COLO668 (cell line): ENCODE results near the gene PLK3.
"Not testable (repeated sequence)": the region's sequence is repeated elsewhere in the genome, so short reads cannot be mapped to it uniquely, and the experiment has no call there.

Experiments
- DNase-seq: peaks from one replicate; lab custom pipeline; 2025; ENCODE audit not compliant: unreplicated experiment; lab: John Stamatoyannopoulos, UW

The PLK3 gene

DNA sequence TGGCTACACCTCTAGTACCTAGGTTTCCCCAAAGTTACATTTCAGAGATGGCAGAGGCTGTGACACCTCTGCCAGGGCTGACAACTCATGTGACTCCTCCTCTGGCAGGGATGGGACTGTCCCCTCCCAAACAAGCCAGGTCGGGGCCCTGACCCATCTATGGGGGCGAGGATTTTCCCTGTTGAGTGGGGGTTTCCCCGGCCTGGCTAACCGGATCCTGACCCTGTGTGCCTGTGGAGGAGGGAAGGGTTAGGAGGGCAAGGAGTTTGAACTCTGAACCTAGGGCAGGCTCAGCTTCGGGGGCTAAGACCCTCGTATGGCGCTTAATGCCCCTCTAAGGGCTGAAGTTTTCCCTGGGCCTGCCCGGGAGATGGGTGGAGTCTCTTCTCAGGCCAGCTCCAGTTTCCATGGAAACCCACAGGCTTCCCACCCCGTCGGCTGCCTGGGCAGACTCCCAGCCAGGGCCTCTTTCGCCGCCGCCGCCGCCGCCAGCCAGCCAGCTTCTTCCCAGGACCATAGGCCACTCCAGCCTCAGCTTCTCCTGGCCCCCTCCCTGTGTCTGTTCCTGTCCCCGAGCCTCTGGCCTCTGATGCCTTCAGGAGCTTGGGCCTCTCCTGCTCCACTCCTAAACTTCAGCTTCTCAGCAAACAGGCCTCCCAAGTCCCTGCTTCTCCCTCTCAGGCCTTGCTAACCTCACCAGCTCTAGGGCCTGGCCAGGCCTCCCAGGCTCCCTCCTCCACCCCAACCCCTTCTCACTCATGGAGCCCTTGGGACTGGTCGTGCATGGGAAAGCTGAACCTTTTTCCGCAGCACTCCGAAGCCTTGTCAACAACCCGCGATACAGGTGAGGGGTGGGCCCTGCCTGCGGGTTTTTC is 8.1 kb downstream of the PLK3 start, which contains the start of gene BTBD19:
Gene BTBD19 (plus strand): TSS at position 461 of the 875 bp plus-strand sequence. CDS start 298 bp downstream, at position 759.
- no peak for DNase-seq

DNA sequence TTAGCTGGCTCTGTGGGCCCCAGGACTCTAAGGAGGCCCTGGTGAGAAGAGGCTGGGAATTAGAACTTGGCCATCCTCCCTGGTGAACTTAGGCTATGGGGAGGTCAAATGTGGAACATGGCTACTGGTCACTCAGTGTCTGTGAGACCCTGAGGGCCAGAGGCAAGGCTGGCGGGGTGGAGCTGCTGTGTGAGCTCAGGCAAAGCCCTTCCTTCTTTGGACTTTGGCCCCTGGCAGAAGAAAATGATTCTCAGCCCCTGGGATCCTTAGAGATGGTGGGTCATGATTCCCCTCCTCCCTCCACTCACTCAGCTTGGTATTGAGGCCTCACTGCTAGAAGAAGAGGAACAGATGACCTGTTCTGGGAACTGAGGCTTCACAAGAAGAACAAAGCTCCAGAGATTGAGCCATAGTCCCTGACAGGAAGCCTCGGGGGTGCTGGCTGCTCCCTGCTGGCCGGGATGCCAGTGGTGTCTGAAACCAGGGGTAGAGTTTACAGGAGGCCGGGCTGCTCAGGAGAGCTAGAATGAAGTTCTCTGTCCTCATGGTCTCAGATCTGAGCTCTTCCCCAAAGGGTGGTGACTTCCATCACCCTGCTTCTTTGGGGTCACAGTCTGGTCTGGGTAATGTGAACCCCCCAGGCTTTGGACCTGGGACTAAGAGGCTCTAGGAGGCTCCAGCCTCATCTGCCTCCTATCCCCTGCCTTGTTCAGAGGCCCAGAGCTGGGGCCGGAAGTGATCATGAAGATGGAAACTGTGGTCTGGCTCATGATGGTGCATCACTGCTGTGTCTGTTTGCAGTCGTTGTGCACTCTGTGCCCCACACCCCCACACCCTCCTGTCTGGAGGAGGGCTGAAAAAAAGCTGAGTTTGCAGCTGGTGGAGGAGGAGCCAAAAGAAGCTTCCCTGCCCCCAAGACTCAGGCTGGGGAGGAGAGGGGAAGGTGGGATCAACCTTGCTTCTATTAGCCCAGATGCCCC is 9.1 kb downstream of the PLK3 start:
- no peak for DNase-seq

DNA sequence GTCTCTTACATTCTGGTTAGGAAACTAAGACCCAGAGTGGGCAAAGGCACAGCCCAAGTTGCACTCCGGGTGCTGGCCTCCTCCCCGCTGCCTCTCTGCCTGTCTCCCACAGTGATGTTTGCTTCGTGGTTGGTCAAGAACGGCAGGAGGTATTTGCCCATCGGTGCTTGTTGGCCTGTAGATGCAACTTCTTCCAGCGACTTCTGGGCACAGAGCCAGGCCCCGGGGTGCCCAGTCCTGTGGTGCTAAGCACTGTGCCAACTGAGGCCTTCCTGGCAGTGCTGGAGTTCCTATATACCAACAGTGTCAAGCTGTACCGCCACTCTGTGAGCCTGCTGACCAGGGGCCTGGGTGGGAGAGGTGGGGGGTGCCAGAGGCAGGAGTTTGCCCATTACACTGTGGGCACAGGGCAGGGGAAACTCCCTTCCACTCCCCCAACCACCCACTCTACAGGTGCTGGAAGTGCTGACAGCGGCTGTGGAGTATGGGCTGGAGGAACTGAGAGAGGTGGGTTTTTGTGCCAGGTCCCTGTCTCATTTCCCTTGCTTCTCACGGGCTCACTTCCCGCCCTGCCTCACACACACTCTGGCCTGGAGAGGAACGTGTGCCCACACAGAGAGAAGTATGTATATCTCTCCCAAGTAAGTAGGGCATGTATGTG is 10.1 kb downstream of the PLK3 start:
- no peak for DNase-seq

DNA sequence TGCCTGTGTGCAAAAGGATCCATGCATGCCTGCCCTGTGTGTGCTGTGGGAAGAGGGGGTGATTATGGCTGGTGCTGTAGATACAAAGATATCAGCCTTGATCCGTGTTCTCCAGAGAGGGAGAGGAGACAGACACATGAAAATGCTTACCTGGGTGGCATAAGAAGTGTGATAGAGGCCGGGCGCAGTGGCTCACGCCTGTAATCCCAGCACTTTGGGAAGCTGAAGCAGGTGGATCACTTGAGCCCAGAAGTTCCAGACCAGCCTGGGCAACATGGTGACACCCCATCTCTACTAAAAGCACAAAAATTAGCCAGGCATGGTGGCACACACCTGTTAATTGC is 10.6 kb downstream of the PLK3 start:
- DNase-seq = not testable (repeated sequence)

DNA sequence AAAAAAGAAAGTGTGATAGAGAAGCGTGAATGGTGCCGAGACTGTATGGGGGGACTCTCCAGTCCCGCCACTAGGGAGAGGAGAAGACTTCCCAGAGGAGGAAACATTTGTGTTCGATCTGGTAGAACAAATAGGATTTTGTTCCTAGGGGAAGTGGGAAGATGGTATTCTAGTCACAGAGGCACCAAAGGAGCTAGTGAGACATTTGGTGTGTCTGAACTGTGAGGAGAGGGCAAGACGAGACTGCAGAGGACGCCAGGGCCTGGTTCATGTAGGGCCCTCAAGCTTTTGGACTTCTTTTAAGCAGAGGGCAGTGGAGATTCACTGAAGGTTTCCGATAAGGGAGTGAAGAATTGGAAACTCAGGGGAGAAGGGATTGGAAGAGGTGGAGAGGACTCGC is 11.1 kb downstream of the PLK3 start:
- DNase-seq = no peak

DNA sequence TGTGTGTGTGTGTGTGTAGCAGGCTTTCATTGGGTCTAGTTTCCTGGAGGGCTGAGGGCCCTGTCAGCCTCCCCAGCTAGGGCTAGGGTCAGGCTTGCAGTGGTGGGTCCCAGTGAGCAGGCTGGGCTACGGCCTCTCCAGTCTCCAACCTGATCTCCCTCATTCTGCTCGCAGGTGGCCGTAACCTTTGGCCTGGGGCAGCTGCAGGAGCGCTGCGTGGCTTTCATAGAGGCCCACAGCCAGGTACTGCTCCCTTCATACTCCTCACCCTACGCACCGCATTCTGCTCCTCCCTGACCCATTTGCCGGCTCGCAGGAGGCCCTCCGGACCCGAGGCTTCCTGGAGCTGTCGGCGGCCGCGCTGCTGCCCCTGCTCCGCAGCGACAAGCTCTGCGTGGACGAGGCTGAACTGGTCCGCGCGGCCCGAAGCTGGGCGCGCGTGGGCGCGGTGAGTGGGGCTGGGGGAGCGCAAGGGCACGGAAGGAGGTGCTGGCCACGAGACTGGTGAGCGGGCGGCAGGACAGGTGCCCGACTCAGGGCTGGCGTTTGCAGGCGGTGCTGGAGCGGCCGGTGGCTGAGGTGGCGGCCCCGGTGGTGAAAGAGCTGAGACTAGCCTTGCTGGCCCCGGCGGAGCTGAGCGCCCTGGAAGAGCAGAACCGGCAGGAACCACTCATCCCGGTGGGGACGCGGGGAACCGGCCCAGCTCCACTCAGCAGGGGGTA is 12.8 kb downstream of the PLK3 start:
- DNase-seq = peak; percentile 80

DNA sequence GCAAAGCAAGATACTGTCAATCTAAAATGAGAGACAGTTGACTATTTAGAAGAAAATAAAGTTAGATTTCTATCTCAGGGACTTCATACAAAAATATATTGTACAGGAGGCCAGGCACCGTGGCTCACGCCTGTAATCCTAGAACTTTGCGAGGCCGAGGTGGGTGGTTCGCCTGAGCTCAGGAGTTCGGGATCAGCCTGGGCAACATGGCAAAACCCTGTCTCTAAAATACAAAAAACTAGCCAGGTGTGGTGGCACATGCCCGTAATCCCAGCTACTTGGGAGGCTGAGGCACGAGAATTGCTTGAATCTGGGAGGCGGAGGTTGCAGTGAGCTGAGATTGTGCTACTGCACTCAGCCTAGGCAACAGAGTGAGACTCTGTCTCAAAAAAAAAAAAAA is 15.7 kb downstream of the PLK3 start:
- not testable (repeated sequence) for DNase-seq

DNA sequence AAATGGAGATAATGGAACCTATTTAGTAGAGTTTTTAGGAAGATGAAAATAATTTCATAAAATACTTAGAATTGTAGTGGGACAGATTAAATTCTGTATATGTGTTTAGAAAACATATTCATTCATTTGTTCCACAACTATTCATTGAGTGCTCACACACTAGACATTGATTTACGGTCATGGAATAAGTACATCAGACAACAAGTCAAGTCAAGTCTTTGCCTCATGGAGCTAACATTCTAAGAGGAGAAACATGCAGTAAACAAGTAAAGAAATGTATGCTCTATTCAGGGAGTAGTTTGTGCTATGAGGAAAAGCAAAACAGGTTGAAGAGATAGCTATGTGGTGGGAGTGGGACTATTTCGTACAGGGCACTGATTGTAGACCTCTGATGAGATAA is 17.1 kb downstream of the PLK3 start:
- DNase-seq = no peak

DNA sequence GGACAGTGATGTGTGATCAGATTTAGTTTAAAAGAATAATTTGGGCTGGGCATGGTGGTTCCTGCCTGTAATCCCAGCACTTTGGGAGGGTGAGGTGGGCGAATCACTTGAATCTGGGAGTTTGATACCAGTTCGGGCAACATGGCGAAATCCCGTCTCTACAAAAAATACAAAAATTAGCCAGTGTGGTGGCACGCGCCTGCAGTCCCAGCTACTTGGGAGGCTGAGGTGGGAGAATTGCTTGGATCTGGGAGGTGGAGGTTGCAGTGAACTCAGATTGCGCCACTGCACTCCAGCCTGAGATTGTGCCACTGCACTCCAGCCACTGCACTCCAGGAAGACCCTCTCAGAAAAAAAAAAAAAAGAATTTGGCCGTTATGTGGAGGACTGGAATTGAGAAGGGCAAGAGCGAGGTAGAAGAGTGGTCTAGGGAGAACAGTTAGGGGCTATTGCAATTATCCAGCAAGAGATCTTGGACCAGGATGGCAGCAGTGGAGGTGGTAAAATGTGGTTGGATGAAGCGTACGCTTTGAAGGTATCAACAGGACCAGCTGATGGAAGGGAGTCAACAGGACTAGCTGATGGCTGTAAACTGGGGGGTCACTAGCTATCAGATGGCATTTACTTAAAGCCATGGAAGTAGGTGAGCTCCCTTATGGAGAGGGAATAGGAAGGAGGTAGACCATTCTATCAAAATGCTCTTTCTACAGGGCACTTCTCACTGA is 17.8 kb downstream of the PLK3 start:
- DNase-seq = no peak

DNA sequence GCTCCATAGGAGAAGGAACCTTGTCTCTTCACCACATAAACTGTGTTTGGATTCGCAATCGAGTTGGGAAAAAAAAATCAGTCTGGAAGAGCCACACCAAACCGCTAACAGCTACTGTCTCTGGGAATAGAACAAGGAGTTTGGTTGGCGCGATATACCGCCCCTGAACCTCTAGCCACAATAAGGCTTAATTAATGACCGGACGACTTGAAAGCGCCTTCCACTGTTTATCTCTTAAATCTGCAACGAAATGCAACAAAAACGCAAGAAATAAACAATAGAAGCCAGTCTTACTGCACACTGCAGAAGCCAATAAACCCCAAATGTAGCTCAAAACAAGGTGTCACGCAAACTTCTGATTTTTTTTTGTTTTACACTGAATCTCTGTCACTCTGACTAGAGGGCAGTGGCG is 19.0 kb downstream of the PLK3 start:
- DNase-seq = no peak

DNA sequence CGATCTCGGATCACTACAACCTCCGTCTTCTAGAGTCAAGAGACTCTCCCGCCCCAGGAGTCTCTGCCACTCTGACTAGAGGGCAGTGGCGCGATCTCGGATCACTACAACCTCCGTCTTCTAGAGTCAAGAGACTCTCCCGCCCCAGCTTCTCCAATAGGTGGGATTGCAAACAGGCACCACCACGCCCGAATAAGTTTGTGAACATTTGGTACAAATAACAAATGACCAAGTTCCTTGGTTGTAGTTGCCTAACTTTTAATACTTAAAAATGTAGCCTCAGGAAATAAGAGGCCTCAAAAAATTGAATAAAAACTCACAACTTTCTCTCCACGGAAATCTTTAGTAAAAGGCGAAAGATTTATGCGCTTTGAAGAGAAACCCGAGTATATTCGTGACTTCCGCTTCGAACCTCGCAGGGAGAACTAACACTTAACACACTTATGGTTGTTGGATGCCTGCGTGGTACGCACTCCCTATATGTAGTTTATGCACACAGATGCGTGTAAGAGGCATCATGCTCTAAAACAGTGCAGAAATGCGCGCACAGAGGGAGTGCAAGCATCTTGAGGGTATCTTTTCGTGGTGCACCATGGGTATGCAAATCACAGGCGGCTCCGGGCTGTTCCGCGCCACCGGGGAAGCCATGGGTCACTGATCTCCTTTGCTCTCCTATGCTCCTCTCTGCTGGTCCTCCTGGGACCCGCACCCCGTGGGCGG is 19.6 kb downstream of the PLK3 start:
- peak; percentile 85 for DNase-seq

DNA sequence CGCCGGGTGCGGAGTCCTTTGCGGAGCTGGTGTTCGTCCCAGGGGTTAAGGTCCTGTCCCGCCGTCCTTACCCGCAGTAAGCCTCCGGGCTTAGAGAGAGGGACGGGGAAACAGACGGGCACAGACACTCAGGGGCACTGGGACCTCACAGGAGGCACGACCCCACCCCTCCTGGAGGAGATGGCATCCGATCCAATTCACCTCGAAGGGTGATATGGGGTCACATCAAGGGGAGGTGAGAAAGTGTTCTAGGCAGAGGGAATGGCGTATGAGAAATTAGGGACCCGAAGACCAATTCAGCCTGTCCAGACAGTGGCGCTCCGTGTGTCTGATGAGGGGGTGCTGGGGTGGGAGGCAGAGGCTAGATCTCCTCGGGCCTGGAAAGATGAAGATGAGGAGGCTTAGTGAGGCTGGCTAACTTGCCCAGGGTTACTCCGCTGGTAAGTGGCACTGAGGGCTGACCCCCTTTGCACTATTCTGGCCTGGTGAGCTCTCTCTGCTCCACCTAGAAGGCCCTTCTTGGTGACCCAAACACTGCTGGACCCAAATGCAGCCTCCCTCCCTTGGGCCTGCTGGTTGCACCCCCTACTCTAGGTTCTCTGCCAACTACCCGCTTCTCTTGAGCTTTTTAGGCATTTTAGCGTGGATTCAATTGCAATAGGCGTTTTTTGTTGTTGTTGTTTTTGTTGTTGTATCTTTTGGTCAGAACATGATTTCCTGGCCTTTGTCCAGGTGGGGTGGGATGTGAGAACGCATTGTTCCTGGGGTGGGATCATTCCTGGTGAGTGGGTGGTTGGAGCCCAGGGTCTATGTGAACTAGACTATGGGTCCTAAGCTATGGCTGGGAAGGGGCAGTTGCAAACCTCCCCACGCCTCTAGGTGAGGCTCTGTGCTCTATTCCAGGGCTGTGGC is 20.4 kb downstream of the PLK3 start:
- DNase-seq = no peak

DNA sequence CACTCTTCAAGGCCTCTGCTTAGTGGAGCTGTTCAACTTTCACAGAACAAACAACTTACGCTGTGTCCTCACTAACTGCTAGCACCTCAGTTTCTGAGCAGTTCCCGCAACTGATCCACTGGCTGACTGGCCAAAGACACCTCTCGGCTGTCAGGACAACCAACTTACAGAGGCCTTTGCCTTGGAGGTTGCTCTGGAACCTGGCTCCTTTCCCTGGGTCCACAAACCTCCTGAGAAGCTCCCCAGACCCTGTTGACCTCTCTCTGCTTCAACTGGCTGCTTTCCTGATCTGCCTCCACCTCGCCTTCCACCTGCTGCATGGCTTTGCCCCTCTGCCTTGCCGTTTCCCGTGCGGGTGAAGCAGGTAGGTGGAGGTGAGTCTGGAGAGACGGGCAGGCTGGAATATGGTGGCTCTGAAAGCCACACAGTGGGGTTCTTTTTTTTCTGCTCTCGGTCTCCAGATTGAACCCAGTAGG is 21.1 kb downstream of the PLK3 start:
- no peak for DNase-seq

DNA sequence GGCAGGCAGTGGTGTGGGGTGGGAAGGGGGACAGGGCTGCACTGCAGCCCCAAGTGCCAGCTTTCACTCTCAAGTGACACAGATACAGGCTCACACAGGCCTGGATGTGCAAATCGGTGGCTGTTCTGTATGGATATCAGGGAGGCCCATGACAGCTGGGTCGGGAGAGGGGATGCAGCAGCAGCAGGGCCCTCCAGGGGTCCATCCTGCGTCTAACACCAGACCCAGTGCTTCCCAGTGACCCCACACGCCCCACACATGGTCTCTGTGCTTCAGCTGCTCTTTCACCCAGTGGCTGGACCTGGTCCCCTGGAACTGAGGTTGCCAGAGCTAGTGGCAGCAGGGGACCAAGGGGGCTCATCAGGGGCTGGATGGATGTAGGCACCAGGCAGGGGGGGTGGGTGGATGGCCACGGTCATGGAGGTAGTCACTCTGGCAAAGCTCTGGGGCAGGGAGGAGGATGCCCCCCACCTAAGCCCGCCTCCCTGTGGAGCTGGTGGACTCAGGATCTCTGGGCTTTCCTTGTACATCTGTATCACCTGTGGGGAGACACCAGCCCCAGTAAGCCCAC is 22.0 kb downstream of the PLK3 start:
- DNase-seq = no peak

DNA sequence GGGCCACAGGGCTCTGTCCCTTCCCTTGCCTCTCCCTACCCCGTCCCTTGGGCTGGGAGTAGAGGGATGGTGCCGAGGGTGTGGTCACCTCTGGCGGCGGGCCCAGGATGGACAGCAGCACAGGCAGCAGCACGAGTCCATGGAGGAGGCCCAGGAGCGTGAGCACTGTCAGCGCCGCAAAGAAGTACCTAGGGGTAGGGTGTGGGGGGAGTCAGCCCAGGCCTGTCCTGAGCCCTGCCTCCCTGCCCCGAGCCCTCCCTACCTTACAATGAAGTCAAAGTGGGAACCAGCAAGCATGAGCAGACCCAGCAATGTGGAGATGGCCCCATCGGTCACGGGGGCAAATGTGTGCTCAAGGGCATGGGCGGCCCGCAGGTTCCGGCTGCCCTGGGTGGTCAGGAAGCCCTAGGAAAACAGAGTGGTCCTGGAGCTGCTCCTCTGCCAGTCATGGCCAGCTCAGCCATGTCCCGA is 22.8 kb downstream of the PLK3 start:
- DNase-seq = no peak

DNA sequence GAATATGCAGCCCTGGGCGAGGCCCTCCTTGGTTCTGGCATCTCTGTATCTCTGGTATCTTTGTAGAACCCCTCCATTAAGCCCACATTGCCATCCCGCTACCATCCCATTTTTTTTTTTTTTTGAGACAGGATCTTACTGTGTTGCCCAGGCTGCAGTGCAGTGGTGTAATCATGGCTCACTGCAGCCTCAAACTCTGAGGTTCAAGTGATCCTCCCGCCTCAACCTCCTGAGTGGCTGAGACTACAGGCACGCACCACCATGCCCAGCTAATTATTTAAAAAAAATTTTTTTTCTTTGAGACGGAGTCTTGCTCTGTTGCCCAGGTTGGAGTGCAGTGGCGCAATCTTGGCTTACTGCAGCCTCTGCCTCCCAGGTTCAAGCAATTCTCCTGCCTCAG is 24.2 kb downstream of the PLK3 start:
- not testable (repeated sequence) for DNase-seq

DNA sequence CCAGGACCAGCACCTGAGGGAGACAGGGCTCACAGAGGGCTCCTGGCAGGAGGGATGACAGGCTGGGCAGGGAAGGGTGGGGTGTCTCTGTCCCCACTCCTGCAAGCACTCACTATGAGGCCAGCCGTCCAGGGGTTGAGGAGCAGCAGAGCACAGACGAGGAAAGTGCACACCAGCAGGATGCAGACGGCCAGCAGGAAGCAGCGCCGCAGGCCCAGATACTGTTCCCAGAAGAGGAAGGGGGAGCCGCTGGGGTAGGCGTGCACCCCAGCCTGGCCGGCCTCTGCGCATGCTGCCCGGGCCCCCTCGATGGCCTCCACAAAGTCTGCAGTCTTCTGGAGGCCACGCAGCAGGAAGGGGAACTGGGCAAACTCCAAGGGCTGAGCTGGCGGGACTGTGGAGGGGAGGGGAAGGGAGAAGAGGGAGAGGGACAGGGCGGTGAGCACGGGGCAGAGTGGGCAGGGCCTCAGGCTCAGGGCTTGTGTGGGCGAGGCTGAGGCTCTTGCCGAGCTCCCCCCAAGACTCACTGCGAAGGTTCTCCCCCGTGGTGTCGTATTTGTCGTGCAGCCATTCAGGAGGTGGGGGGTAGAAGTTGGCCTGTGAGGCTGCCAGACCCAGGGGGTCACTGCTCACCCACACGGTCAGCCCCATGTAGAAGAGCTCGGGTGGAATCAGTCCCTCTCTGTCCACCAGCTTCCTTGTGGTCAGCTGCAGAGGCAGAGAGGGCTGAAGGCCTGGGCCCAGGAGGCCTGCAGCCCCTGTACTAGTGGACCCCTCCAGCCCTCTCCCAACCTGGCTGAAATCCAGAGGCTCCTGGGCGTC is 26.4 kb downstream of the PLK3 start:
- no peak for DNase-seq
